PFSK-1 (cell line): ENCODE data around the gene ZC3HAV1L.

Experiments used
- FOXP2 ChIP-seq: optimal IDR thresholded peaks from 2 replicates; pipeline ENCODE3; 2011; ENCODE audit warnings: borderline replicate concordance, control low read depth, inconsistent platforms; ENCODE audit not compliant: insufficient read depth; ENCODE audit errors: extremely low read length, extremely low read depth
- POLR2AphosphoS5 ChIP-seq: IDR thresholded peaks from 2 replicates; pipeline ENCODE4 v1.6.1; 2012; ENCODE audit warnings: low read depth, mild to moderate bottlenecking, control low read depth, low read length, moderate library complexity
- REST ChIP-seq, 2 experiments: IDR thresholded peaks; 2 replicates each; pipeline versions ENCODE4 v1.6.1 to v1.8.0; 2011 to 2012; ENCODE audit warnings: low read depth in 2 of 2, low read length in 2 of 2, control low read depth in 1 of 2, inconsistent platforms in 1 of 2, mild to moderate bottlenecking in 1 of 2, moderate library complexity in 1 of 2; ENCODE audit not compliant: insufficient read depth in 1 of 2
- SIN3A ChIP-seq: IDR thresholded peaks from 2 replicates; pipeline ENCODE4 v1.6.1; 2012; ENCODE audit warnings: mild to moderate bottlenecking, low read length, moderate library complexity, borderline replicate concordance; ENCODE audit not compliant: insufficient read depth
- TAF1 ChIP-seq: IDR thresholded peaks from 2 replicates; pipeline ENCODE4 v1.6.1; 2012; ENCODE audit warnings: low read length, control low read depth, borderline replicate concordance; ENCODE audit not compliant: insufficient read depth

ZC3HAV1L gene

GRCh38 chr7:139018910-139019309, 16.9 kb downstream of the ZC3HAV1L start:
- no peak for TF ChIP-seq POLR2AphosphoS5
- TF ChIP-seq TAF1, result no peak
- no peak for TF ChIP-seq FOXP2
- no peak for TF ChIP-seq SIN3A
- TF ChIP-seq REST (IDR thresholded peaks at IDR 0.05; ENCODE audit: insufficient read depth in 1 of 2, low read depth in 2 of 2, low read length in 2 of 2), result no peak

- TF ChIP-seq SIN3A (no peak), TAF1 (no peak), FOXP2 (no peak), POLR2AphosphoS5 (no peak), REST (IDR thresholded peaks at IDR 0.05; ENCODE audit: insufficient read depth in 1 of 2, low read depth in 2 of 2, low read length in 2 of 2) (no peak)
These were observed 18.8 kb downstream of the ZC3HAV1L start for GRCh38 chr7:139016931-139017511.

- TF ChIP-seq SIN3A, result no peak
- no peak for TF ChIP-seq POLR2AphosphoS5
- no peak for TF ChIP-seq FOXP2
- no peak for TF ChIP-seq REST (IDR thresholded peaks at IDR 0.05; ENCODE audit: insufficient read depth in 1 of 2, low read depth in 2 of 2, low read length in 2 of 2)
- TF ChIP-seq TAF1, result no peak
These were observed 24.5 kb downstream of the ZC3HAV1L start for GRCh38 chr7:139011373-139011772.

GRCh38 chr7:139004321-139005090, 31.3 kb downstream of the ZC3HAV1L start:
- no peak for TF ChIP-seq POLR2AphosphoS5
- no peak for TF ChIP-seq FOXP2
- TF ChIP-seq SIN3A, result no peak
- TF ChIP-seq REST (IDR thresholded peaks at IDR 0.05; ENCODE audit: insufficient read depth in 1 of 2, low read depth in 2 of 2, low read length in 2 of 2), result no peak
- no peak for TF ChIP-seq TAF1
